Hematopoietic multipotent progenitor cell treated with erythropoietin and hydrocortisone succinate and interleukin-3 and kit ligand, for 6 days (in vitro differentiated cells): ENCODE results near the gene PI4KB.
"Not testable (repeated sequence)": the region's sequence is repeated elsewhere in the genome, so short reads cannot be mapped to it uniquely, and the experiment has no call there.

Source experiments
- DNase-seq: peaks from one replicate; pipeline ENCODE4 v3.0.0-alpha.2; 2015

PI4KB gene

DNA sequence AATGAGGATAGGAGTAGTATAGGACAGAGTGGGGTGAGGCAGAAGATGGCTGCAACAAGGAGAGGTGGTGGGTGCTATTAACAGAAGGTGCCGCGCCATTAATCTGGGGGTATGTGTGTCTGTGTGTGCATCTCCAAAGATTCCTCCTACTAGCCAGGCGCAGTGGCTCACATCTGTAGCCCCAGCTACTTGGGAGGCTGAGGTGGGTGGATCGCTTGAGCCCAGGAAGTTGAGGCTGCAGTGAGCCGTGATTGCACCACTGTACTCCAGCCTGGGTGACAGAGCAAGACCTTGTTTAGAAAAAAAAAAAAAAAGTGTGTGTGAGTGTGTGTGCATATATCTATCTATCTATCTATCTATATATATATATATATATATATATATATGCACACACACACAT, 51.9 kb downstream of the PI4KB start:
- DNase-seq: not testable (repeated sequence)

DNA sequence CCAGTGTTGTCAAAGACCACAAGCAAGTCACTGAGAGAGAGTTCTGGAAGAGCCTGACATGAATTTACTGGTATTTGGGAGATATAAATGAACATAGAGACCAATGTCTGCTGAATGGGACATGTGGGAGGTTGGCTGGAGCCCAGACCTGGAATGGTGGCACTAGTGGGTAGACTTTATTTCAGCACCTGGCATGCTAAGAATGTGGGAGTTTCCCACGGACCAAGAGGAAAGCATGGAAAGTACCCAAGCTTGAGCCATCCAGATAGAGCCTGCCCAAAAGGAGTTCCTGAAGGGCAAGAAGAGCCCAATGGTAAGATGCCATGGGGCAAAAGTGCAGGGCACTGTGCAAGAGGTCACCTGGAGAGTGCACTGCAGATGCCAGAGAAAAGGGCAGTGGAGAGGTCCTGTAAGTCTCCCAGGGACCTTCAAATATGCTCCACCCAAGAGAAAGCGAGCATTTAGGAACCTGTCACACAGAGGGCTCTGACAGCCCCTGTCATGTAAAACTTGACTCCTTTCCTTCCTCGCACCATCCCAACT, 53.2 kb downstream of the PI4KB start:
- DNase-seq: no peak

DNA sequence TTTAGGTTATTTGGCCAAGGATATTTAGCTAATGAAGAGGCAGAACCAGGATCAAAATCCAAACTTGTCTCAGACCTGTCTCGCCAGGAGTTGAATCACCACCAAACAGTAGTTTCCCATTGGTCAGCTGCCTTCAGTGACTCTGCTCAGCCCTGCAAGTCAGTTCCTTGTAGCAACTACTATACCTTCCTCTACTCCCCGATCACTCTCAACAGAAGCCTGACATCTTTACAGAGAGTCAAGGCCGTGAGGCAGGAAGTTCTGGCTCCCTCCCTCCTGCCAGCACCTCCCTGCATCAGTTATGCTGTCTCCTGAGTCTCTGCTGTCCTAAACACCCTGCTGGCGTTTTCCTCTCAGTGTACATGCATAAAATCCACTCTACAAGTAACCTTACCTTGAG, 59.5 kb downstream of the PI4KB start:
- no peak for DNase-seq

DNA sequence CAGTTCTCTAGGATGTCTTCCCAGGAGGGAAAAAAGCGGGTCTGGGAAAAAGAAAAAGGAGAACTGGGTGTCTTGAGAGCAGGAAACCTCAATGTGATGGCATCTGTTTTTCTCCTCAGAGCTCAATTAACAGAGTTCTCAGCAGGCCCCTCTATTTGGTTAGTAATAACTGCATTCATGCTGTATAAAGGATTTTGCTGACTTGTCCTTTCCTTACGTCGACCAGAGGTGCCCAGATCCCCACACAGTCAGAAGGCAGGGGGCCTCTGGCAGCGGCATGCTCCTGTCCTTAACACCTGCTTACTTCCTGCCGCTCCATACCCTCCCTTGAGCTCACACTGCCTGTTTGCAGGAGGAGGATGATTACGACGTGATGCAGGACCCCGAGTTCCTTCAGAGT, 60.4 kb downstream of the PI4KB start:
- DNase-seq: no peak

DNA sequence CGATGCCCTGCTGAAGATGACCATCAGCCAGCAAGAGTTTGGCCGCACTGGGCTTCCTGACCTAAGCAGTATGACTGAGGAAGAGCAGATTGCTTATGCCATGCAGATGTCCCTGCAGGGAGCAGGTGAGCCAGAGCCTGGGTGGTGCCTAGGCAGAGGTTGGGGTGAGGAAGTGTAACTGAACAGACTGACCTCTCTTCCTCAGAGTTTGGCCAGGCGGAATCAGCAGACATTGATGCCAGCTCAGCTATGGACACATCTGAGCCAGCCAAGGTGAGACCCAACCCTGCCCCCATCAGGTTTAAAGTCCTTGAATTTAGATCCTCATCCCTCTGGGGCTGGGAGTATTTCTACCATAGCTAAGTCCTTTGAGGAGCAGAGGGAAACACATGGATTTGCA, 60.9 kb downstream of the PI4KB start:
- DNase-seq: no peak

DNA sequence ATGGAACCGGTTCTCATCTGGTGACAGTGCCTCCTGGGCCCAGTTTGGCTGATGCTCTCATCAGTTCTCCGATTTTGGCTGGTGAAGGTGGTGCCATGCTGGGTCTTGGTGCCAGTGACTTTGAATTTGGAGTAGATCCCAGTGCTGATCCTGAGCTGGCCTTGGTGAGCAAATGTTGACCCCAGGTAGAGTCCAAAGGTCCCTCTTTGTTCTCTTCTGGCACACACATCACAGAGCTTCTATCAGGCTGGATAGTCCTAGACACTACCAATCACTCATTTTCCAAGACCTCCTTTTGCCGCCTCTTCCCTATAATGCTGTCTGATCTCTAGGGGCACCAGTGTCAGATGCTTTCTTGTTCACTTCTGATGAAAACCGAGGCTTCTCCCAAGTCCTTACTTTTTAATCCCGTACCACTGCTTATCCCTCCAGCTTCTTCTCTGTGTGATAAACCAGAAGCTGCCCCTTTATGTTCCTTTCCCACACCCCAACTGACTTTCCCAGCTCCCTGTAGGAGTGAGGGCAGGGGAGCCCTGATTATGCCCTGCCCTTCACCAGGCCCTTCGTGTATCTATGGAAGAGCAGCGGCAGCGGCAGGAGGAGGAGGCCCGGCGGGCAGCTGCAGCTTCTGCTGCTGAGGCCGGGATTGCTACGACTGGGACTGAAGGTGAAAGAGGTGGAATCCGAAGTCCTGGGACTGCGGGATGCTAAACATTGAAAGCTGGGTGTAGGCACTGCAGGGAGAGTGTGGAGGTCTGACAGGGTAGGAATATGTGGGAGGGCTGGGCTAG, 61.6 kb downstream of the PI4KB start:
- no peak for DNase-seq

DNA sequence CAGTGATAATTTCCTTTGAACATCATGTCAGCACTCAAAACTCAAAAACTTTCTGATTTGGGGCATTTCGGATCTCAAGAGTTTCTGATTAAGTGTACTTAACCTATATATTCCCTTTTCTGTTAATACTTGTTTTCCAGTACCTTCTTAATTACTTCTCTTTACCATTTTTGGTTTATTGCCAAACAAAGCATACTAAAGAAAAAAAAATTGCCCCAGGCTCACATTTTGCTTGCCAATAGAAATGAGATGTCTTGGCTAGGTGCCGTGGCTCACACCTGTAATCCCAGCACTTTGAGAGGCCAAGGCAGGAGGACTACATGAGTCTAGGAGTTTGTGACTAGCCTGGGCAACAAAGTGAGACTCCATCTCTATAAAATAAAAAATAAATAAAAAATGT, 67.9 kb downstream of the PI4KB start:
- DNase-seq: no peak

DNA sequence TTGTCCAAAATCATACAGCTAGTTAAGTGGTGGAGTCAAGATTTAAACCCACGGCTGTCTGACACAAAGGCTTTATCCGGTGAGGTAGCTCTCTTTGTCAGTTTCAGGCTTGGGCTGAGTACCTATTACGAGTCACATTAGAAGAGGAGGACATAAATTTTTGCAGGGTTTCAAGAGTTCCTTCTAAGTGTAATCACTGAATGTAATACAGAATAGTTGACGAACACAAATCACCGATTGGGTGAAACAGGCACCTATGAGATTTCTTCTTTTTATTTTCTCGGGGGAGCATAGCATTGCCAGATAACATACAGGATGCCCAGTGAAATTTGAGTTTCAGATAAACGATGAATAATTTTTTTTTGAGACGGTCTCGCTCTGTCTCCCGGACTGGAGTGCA, 71.8 kb downstream of the PI4KB start:
- peak; percentile 20 for DNase-seq

DNA sequence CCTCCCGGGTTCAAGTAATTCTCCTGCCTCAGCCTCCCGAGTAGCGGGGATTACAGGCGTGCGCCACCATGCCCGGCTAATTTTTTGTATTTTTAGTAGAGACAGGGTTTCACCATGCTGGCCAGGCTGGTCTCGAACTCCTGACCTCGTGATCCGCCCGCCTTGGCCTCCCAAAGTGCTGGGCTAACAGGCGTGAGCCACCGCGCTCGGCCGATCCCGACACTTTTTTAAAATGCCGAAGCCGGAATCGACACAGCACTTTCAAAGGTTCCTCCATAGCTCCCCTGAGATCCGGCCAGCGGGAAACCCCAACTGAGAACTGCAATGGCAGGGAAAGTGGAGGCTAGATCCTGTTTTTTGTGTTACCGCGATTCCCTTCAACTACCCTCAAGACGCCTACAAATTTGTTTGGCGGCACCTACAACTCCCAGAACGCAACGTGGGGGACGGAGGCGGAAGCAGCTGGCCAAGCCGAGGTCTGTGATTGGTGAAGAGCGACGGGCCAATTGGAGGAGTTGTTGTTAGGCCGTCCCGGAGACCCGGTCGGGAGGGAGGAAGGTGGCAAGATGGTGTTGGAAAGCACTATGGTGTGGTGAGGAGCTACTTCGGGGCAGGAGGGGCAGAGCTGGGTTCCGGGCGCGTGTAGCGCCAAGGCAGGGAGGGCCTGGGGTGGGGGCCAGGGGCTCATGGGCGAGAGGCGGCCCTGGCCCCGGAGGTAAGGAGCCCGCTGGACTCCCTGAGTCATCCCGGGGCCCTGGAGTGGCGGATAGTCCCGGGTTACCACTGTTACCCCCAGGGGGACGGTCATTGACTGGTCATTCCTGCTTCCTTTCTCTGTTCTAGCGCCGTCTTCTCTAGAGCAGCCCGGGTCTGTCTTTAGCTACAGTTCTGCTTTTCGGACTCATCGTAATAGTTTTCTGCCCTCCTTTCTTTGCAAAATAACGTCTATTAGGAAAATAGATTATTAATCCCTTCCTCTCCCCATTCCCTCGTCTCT, 72.7 kb downstream of the PI4KB start, which contains the start of gene PSMD4:
Gene PSMD4 (plus strand): TSS at position 518 of the 997 bp plus-strand sequence. CDS start 49 bp downstream, at position 567.
- peak; percentile 99 for DNase-seq

DNA sequence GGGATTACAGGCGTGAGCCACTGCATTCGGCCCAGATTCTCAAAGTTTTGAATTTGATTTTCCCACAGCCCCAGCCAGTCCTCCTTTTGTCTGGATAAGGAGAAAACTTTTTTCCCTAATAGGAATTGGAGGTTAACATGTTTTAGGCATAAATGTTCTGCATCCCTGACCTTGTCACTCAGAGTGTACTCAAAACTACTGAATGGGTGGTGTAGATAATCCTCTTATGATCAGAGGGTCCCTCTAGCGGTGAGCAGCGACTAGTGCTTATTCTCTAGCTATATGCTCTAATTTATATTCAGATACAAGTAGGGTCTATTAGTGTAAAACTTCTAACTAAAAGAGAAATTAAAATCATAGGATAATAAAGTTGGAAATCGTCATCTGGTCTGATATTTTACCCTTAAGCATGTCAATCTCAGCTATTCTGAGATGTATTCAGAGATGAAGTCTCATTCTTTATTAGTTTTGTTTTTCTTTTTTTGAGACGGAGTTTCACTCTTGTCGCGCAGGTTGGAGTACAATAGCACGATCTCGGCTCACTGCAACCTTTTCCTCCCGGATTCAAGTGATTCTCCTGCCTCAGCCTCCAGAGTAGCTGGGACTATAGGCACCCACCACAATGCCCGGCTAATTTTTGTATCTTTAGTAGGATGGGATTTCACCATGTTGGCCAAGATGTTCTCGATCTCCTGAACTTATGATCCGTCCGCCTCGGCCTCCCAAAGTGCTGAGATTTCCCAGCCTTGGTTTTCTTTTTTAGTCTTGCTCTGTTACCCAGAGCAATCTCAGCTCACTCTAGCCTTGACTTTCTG, 75.4 kb downstream of the PI4KB start:
- DNase-seq: peak; percentile 96

DNA sequence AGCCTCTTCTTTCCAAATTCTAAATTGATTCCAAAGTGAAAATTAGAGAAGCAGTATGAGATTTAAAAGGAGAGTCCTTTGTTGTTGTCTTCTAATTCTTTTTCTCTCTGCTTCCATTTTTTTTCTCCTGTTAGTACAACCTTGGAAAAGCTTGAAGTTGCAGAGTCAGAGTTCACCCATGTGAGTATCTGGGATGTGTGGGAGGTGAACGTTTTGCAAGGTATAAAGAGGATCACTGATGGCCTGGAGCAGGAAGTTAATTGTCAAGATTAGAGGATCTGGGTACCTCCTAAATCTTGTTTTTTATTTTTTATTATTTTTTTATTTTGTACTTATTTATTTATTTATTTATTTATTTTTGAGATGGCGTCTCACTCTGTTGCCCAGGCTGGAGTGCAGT, 80.4 kb downstream of the PI4KB start:
- no peak for DNase-seq

DNA sequence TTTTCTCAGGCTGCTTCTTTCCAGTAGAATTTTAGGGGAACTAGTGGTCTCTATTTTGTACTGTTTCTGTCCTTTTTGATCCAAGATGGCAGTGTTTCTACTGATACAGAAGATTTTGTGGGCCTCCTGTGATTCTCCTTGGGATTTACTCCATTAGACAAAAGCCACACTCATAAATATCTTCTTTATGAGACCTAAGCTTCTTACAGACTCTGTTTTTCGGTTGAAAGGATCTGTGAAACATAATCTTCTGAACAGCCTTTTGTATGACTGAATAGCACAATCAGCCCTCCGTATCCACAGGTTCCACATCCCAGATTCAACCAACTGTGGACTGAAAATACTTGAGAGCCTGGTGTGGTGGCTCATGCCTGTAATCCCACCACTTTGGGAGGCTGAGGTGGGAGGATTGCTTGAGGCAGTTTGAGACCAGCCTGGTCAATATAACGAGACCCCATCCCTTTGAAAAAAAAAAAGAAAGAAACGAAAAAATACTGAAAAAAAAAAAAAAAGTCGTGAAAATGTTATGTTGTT, 83.5 kb downstream of the PI4KB start:
- DNase-seq: no peak

DNA sequence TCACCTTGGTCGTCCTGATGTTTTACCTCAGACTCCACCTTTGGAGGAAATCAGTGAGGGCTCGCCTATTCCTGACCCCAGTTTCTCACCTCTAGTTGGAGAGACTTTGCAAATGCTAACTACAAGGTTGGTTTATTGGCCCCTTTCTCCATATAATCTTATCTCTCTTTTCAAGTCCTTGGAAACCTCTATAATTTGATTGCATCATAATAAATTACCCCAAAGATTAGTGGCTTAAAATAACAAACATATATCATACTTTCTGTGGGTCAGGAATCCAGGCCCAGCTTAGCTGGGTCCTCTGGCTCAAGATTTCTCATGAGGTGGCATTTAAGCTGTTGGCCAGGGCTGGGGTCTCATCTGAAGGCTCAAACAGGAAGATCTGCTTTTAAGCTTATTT, 84.8 kb downstream of the PI4KB start:
- no peak for DNase-seq
